Left ventricle myocardium inferior (tissue), 1 donor: Measurements from ENCODE around the gene KCNMA1. TPM values are rescaled to one million over a fixed set of nuclear protein-coding genes. Genes with fewer than 3 reads are reported as not detected.

Source experiments
- DNase-seq: peaks from one replicate; pipeline ENCODE4 v3.0.0-alpha.2; 2020
- H3K27ac ChIP-seq: fragments of 200-600 bp; replicated peaks from 2 replicates; pipeline ENCODE4 v1.8.0; 2021
- H3K27me3 ChIP-seq: fragments of 200-600 bp; 2 replicates; pipeline ENCODE4 v1.8.0; 2021; ENCODE audit warnings: low read depth
- H3K36me3 ChIP-seq: fragments of 200-600 bp; 2 replicates; pipeline ENCODE4 v1.8.0; 2021
- H3K4me1 ChIP-seq: fragments of 200-600 bp; 2 replicates; pipeline ENCODE4 v1.8.0; 2021
- H3K4me3 ChIP-seq: fragments of 200-600 bp; 2 replicates; pipeline ENCODE4 v1.8.0; 2021; ENCODE audit warnings: mild to moderate bottlenecking, moderate library complexity
- H3K9me3 ChIP-seq: fragments of 200-600 bp; replicated peaks from 2 replicates; pipeline ENCODE4 v1.8.0; 2021
- intact Hi-C: fragments of 100-400 bp; cut with micrococcal nuclease; formaldehyde crosslinking; loops from one replicate; pipeline ENCODE4 v1.11.0; 2022
- total RNA-seq: library from RNA; stranded (reverse); fragmentation: NEBNext Ultra II Directional; extraction: Animal tissue kit (Norgen Biotek cat#: 25700); gene quantifications from one replicate; pipeline ENCODE4 v1.2.1, GENCODE V29; 2021
- TF ChIP-seq, protein P1 (sequence below): fragments of 200-600 bp; IDR thresholded peaks from 2 replicates; pipeline ENCODE4 v1.8.0; 2021; ENCODE audit warnings: antibody characterized with exemption, mild to moderate bottlenecking, borderline replicate concordance
- donor health status: DM: no; HTN: yes; CAD: no; lungs with severe emphysema.

The KCNMA1 gene
- total RNA-seq, 1 donor from 2014 or later, result 1.8 TPM

DNA sequence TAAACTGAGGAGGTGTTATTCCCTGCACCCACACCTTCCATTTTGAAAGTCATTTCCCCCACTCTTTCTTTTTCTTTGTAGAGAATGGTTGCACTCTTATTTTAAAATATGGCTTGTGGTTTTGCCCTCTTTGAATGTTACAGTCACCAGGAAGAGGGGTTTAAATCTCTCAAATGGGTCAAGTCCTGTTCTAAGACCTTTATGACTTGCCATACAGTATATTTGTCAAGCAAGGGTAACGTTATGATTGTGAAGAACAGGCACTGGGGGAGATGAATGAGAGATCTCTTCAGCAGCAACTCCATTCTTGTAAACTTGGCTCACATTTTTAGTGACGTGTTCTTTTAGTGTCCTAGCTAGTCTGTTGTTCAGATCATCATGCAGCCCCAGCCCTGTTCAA lies 634.7 kb downstream of the KCNMA1 start:
- Histone ChIP-seq H3K27me3 (peaks cover 4% of the 10 kb centered on the region), H3K36me3 (no peaks in the 10 kb centered on the region), H3K9me3 (peaks cover 5% of the 10 kb centered on the region), H3K27ac (no peak overlapping the region), H3K4me1 (no peaks in the 10 kb centered on the region), H3K4me3 (no peak overlapping the region)
- intact Hi-C loops, result no loop called here
- no peak for DNase-seq
- TF ChIP-seq, protein P1, sequence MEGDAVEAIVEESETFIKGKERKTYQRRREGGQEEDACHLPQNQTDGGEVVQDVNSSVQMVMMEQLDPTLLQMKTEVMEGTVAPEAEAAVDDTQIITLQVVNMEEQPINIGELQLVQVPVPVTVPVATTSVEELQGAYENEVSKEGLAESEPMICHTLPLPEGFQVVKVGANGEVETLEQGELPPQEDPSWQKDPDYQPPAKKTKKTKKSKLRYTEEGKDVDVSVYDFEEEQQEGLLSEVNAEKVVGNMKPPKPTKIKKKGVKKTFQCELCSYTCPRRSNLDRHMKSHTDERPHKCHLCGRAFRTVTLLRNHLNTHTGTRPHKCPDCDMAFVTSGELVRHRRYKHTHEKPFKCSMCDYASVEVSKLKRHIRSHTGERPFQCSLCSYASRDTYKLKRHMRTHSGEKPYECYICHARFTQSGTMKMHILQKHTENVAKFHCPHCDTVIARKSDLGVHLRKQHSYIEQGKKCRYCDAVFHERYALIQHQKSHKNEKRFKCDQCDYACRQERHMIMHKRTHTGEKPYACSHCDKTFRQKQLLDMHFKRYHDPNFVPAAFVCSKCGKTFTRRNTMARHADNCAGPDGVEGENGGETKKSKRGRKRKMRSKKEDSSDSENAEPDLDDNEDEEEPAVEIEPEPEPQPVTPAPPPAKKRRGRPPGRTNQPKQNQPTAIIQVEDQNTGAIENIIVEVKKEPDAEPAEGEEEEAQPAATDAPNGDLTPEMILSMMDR, result no peak

DNA sequence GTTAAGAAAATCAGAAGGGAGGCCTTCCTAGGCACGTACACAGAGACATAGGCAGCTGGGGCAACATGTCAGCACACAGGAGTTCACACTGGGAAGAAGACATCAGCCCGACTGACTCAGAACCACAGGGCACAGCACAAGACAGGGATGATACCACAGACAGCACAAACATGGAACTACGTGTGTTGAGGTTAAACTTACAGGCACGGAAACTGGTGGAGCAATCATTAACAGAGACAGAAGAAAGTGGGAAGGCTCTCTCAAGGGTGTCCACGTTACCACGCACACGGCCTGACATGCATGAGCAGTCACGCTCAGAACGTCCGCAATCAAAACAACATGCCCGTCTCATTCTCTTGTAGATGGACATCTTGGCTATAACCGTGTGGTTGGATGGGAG lies 636.4 kb downstream of the KCNMA1 start:
- DNase-seq, result no peak

DNA sequence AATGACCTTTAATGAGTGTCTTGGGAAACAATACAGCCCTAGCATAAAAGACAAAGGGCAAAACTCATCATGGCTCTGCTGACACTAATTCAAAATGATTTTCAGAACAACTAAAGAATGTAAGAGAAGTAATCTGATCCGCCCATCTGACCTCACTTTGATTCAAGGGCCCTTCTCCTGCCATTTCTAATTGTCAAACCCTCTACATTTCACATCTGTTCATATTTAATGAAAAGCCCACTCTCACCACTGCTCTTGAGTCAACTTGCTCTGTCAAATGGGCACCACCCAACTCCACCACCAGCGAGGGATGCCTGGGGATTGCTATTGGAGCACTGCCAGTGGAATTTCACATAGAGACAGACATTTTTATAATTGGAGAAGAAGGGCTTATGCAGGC lies 639.2 kb downstream of the KCNMA1 start:
- peaks cover 4% of the 10 kb centered on the region for H3K27me3 ChIP-seq
- no peak overlapping the region for H3K4me3 ChIP-seq
- H3K36me3 ChIP-seq, result no peaks in the 10 kb centered on the region
- TF ChIP-seq, protein P1, result no peak
- no peak overlapping the region for H3K27ac ChIP-seq
- DNase-seq, result no peak
- no peaks in the 10 kb centered on the region for H3K9me3 ChIP-seq
- intact Hi-C loops, result no loop called here
- no peaks in the 10 kb centered on the region for H3K4me1 ChIP-seq

More for the DNA sequence above, 636.4 kb downstream of the KCNMA1 start:
- Histone ChIP-seq H3K27ac (no peak overlapping the region), H3K36me3 (no peaks in the 10 kb centered on the region), H3K4me3 (no peak overlapping the region), H3K4me1 (no peaks in the 10 kb centered on the region), H3K9me3 (no peaks in the 10 kb centered on the region), H3K27me3 (peaks cover 4% of the 10 kb centered on the region)
- intact Hi-C loops, result no loop called here
- TF ChIP-seq, protein P1, result no peak

DNA sequence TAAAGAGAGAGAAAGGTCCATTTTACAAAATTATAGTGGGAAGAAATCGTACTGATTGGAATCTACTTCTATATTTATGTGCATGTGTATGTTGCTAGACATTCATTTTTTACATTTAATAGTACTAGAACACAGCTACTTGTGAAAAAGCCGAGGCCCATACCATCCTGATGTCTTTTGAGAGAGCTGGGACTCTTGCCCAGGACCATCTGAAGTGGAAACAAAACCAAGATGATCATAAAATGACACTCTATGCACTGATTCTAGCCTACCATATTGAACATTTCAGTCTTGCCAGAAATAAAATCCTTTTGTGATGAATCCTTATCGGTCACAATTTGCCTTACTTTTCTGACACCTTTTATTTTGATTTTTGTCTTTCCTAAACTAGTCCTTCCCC lies 640.0 kb downstream of the KCNMA1 start:
- Histone ChIP-seq H3K4me1 (no peaks in the 10 kb centered on the region), H3K27ac (no peak overlapping the region), H3K36me3 (no peaks in the 10 kb centered on the region), H3K4me3 (no peak overlapping the region), H3K9me3 (no peaks in the 10 kb centered on the region), H3K27me3 (peaks cover 11% of the 10 kb centered on the region)
- TF ChIP-seq, protein P1, result no peak
- DNase-seq, result no peak
- intact Hi-C loops, result no loop called here

DNA sequence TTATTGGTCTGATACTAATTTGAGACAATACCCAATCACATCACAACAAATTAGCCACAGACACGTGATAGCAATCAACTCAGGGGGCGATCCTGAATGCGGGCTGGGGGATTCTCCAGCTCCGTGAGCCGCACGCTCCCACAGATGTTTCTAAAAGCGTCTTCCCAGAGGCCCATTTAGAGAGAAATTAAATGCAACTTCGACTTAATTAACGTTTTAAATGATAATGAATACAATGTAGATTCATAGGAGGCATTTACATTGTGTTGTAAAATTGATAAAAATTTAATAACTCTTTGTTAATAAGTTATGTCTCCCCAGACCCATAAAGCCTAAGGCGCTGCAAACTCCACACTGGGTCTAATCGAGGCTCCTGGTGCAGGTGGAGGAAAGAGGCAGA lies 642.6 kb downstream of the KCNMA1 start:
- intact Hi-C loops, result no loop called here
- peaks cover 12% of the 10 kb centered on the region for H3K27me3 ChIP-seq
- no peak overlapping the region for H3K4me3 ChIP-seq
- DNase-seq, result no peak
- H3K4me1 ChIP-seq, result peaks cover 12% of the 10 kb centered on the region
- H3K27ac ChIP-seq, result no peak overlapping the region
- TF ChIP-seq, protein P1, result no peak
- H3K9me3 ChIP-seq, result no peaks in the 10 kb centered on the region
- H3K36me3 ChIP-seq, result no peaks in the 10 kb centered on the region

DNA sequence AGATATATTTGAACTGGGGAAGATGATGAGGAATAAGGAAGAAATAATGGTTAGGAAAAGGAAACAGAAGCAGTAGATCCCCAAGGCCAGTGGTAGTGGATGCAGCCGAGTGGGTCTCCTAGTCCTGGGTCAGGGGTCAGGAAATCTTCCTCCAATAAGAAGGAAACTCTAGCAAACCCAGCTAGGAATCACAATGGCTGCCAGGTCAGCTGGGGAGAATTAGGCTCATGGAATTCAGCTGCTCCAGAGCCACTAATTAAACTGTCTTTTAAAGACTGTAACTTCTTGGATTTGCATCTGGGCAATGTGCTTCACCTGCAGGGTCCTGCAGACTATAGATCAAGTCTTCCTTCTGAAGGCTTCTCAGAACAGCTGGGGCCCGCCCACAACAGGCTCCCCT lies 644.4 kb downstream of the KCNMA1 start:
- H3K4me3 ChIP-seq, result no peak overlapping the region
- no peak overlapping the region for H3K27ac ChIP-seq
- intact Hi-C loops, result no loop called here
- peaks cover 8% of the 10 kb centered on the region for H3K27me3 ChIP-seq
- peaks cover 12% of the 10 kb centered on the region for H3K4me1 ChIP-seq
- TF ChIP-seq, protein P1, result no peak
- H3K36me3 ChIP-seq, result no peaks in the 10 kb centered on the region
- DNase-seq, result no peak
- no peaks in the 10 kb centered on the region for H3K9me3 ChIP-seq
